Hepatocyte (in vitro differentiated cells): ENCODE results near the gene TCOF1.

Experiments used
- EZH2 ChIP-seq: fragments of 200-600 bp; sonication (generic); IDR thresholded peaks from 2 replicates; pipeline ENCODE4 v1.6.1; 2016; ENCODE audit warnings: antibody characterized with exemption, mild to moderate bottlenecking, borderline replicate concordance
- TF ChIP-seq, protein P1 (sequence below): fragments of 200-600 bp; sonication (generic); IDR thresholded peaks from 2 replicates; pipeline ENCODE4 v1.5.1; 2016; ENCODE audit warnings: antibody characterized with exemption, mild to moderate bottlenecking; ENCODE audit not compliant: poor library complexity

- TF ChIP-seq, protein P1, sequence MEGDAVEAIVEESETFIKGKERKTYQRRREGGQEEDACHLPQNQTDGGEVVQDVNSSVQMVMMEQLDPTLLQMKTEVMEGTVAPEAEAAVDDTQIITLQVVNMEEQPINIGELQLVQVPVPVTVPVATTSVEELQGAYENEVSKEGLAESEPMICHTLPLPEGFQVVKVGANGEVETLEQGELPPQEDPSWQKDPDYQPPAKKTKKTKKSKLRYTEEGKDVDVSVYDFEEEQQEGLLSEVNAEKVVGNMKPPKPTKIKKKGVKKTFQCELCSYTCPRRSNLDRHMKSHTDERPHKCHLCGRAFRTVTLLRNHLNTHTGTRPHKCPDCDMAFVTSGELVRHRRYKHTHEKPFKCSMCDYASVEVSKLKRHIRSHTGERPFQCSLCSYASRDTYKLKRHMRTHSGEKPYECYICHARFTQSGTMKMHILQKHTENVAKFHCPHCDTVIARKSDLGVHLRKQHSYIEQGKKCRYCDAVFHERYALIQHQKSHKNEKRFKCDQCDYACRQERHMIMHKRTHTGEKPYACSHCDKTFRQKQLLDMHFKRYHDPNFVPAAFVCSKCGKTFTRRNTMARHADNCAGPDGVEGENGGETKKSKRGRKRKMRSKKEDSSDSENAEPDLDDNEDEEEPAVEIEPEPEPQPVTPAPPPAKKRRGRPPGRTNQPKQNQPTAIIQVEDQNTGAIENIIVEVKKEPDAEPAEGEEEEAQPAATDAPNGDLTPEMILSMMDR: no peak
- no peak for TF ChIP-seq EZH2
These were observed 89.7 kb downstream of the TCOF1 start for GRCh38 chr5:150447188-150447587.
